Measurements from ENCODE around the gene ENKUR.

DNA sequence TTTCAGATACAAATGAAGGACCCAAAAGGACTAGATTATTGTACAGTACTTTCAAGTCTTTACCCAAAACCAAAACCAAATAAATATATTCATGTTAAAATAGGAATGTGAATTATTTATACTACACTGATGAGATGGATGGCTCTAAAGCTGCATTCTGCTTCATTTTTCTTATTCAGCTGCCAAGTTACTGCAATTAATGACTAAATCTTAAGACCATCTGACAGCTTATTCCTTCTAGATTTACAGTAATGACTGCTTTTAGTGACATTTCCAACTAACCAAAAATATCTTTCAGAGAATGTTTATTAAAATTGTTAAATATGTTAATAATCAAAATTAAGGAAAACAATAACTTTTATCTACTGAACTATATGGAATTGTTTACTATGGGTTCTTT, 20.9 kb downstream of the ENKUR start:
- TF ChIP-seq, protein P1, sequence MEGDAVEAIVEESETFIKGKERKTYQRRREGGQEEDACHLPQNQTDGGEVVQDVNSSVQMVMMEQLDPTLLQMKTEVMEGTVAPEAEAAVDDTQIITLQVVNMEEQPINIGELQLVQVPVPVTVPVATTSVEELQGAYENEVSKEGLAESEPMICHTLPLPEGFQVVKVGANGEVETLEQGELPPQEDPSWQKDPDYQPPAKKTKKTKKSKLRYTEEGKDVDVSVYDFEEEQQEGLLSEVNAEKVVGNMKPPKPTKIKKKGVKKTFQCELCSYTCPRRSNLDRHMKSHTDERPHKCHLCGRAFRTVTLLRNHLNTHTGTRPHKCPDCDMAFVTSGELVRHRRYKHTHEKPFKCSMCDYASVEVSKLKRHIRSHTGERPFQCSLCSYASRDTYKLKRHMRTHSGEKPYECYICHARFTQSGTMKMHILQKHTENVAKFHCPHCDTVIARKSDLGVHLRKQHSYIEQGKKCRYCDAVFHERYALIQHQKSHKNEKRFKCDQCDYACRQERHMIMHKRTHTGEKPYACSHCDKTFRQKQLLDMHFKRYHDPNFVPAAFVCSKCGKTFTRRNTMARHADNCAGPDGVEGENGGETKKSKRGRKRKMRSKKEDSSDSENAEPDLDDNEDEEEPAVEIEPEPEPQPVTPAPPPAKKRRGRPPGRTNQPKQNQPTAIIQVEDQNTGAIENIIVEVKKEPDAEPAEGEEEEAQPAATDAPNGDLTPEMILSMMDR (conservative IDR thresholded peaks at IDR 0.05): no peak
- no peak for TF ChIP-seq ZFX (IDR thresholded peaks at IDR 0.05)

Data from C4-2B (cell line).